ENCODE measurements around the gene SYT17. TPM values are rescaled to one million over a fixed set of nuclear protein-coding genes. Genes with fewer than 3 reads are reported as not detected.

Gene SYT17
- total RNA-seq, 1 donor from 2014 or later: 25.4 TPM

GRCh38 chr16:19252904-19253303, 84.9 kb downstream of the SYT17 start:
- no peak for ATAC-seq (ENCODE audit: low read depth)
- TF ChIP-seq, protein P1, sequence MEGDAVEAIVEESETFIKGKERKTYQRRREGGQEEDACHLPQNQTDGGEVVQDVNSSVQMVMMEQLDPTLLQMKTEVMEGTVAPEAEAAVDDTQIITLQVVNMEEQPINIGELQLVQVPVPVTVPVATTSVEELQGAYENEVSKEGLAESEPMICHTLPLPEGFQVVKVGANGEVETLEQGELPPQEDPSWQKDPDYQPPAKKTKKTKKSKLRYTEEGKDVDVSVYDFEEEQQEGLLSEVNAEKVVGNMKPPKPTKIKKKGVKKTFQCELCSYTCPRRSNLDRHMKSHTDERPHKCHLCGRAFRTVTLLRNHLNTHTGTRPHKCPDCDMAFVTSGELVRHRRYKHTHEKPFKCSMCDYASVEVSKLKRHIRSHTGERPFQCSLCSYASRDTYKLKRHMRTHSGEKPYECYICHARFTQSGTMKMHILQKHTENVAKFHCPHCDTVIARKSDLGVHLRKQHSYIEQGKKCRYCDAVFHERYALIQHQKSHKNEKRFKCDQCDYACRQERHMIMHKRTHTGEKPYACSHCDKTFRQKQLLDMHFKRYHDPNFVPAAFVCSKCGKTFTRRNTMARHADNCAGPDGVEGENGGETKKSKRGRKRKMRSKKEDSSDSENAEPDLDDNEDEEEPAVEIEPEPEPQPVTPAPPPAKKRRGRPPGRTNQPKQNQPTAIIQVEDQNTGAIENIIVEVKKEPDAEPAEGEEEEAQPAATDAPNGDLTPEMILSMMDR (IDR thresholded peaks at IDR 0.05): no peak
- intact Hi-C loops (cut with micrococcal nuclease): no loop called here
- Mint-ChIP-seq H3K4me3 (no peak overlapping the region), H3K27ac (no peak overlapping the region), H3K36me3 (ENCODE audit: low read depth) (peaks cover 11% of the 10 kb centered on the region), H3K4me1 (peaks cover 7% of the 10 kb centered on the region), H3K27me3 (no peaks in the 10 kb centered on the region), H3K9me3 (peaks cover 2% of the 10 kb centered on the region)
- DNase-seq: no peak
- POLR2A ChIA-PET: interaction anchor here (1.3 kb wide), 1 partner anchor 43 kb away, joined by 3 read pairs; no protein-coding TSS in a partner anchor
- CTCF ChIA-PET: no interaction called here

DNA sequence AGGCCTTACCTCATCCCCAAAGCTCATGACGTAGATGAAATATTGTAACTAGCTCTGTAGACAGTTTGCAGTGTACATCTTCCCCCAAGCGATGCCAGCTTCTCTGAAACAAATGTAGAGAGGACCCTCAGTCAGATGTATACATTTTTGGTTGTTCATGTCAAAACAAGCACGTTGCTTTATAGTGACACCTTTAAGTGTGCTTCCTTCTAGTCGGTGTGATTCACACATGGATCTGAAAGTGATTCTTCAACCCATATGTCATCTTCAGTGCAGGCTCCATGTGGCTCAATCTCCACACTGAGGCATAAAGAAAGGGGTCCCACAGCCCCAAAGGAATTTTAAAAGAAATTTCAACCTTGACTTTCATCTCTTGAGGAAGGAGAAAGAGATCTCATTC, 86.6 kb downstream of the SYT17 start:
- intact Hi-C loops (cut with micrococcal nuclease): no loop called here
- Mint-ChIP-seq H3K27ac (no peak overlapping the region), H3K36me3 (ENCODE audit: low read depth) (peaks cover 4% of the 10 kb centered on the region), H3K27me3 (no peaks in the 10 kb centered on the region), H3K4me1 (peaks cover 4% of the 10 kb centered on the region), H3K9me3 (no peaks in the 10 kb centered on the region), H3K4me3 (no peak overlapping the region)
- no peak for ATAC-seq (ENCODE audit: low read depth)
- TF ChIP-seq, protein P1 (IDR thresholded peaks at IDR 0.05): no peak
- no peak for DNase-seq
- ChIA-PET CTCF (no interaction called here), POLR2A (no interaction called here)

DNA sequence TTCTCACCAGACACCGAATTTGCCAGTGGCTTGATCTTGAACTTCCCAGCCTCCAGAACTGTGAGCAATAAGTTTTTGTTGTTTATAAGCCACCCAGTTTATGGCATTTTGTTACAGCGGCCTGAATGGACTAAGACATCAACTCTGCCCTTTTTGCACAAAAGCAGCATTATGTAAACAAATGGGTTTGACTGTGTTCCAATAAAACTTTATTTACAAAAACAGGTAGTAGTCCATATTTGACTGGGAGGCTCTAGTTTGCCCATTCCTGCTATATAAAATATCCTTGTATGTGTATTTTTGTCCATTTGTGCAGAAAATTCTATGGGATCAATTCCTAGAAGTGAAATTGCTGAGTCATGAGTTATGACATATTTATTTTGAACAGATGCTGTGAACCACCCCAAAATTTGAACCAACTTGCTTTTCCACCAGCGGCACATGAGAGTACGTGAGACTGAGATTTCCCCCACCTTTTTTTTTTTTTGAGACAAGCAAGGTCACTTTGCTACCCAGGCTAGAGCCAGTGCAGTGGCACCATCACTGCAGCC, 96.2 kb downstream of the SYT17 start:
- ChIA-PET CTCF (no interaction called here), POLR2A (no interaction called here)
- ATAC-seq (ENCODE audit: low read depth) (no peak), DNase-seq (no peak)
- Mint-ChIP-seq H3K4me1 (peaks cover 4% of the 10 kb centered on the region), H3K27me3 (no peaks in the 10 kb centered on the region), H3K4me3 (no peak overlapping the region), H3K27ac (no peak overlapping the region), H3K9me3 (peaks cover 21% of the 10 kb centered on the region), H3K36me3 (ENCODE audit: low read depth) (peaks cover 39% of the 10 kb centered on the region)
- TF ChIP-seq, protein P1 (IDR thresholded peaks at IDR 0.05): no peak
- intact Hi-C loops (cut with micrococcal nuclease): no loop called here

GRCh38 chr16:19265380-19265930, 97.4 kb downstream of the SYT17 start:
- H3K27me3 Mint-ChIP-seq: no peaks in the 10 kb centered on the region
- CTCF ChIA-PET: no interaction called here
- H3K4me1 Mint-ChIP-seq: peaks cover 9% of the 10 kb centered on the region
- ATAC-seq (ENCODE audit: low read depth): no peak
- H3K4me3 Mint-ChIP-seq: no peak overlapping the region
- TF ChIP-seq, protein P1 (IDR thresholded peaks at IDR 0.05): no peak
- intact Hi-C loops (cut with micrococcal nuclease): no loop called here
- H3K9me3 Mint-ChIP-seq: peaks cover 23% of the 10 kb centered on the region
- H3K36me3 Mint-ChIP-seq (ENCODE audit: low read depth): peaks cover 37% of the 10 kb centered on the region
- POLR2A ChIA-PET: no interaction called here
- no peak overlapping the region for H3K27ac Mint-ChIP-seq
- DNase-seq: no peak

DNA sequence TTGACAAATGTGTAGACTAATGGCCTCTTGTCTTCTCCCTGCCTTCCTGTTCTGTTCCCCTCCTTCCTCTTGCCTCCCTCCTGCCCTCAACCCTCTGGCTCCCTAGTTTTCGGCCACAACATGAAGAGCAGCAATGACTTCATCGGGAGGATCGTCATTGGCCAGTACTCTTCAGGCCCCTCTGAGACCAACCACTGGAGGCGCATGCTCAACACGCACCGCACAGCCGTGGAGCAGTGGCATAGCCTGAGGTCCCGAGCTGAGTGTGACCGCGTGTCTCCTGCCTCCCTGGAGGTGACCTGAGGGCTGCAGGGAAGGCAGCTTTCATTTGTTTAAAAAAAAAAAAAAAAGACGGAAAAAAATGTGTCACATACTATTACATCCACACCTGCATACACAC, 98.7 kb downstream of the SYT17 start:
- no peak overlapping the region for H3K4me3 Mint-ChIP-seq
- TF ChIP-seq, protein P1 (IDR thresholded peaks at IDR 0.05): no peak
- ATAC-seq (ENCODE audit: low read depth) (no peak), DNase-seq (no peak)
- H3K4me1 Mint-ChIP-seq: peaks cover 13% of the 10 kb centered on the region
- H3K27me3 Mint-ChIP-seq: no peaks in the 10 kb centered on the region
- intact Hi-C loops (cut with micrococcal nuclease): no loop called here
- peaks cover 23% of the 10 kb centered on the region for H3K9me3 Mint-ChIP-seq
- CTCF ChIA-PET: no interaction called here
- POLR2A ChIA-PET: no interaction called here
- H3K36me3 Mint-ChIP-seq (ENCODE audit: low read depth): peaks cover 37% of the 10 kb centered on the region
- no peak overlapping the region for H3K27ac Mint-ChIP-seq
